ENCODE data around the gene MAS1. TPM values are rescaled to one million over a fixed set of nuclear protein-coding genes. Genes with fewer than 3 reads are reported as not detected.
"Not testable (repeated sequence)": the region's sequence is repeated elsewhere in the genome, so short reads cannot be mapped to it uniquely, and the experiment has no call there.

MAS1 gene
- under 1 TPM in 1 of 3 donors, not detected in 2; under 0.01 TPM for polyA plus RNA-seq

GRCh38 chr6:159890792-159891191 is at the start of gene MAS1:
TSS of gene MAS1 (plus strand) at chr6:159890988. CDS start at chr6:159906956, 15,968 bp downstream.
- 71 to 89% (median 84%) methylated on average over 7 of the region's 7 CpGs for WGBS, 3 donors
- no peak within 1 kb of the TSS for H3K27ac ChIP-seq (ENCODE audit: low read depth, low read length)

GRCh38 chr6:159842035-159842434 is 48.8 kb upstream of the MAS1 start:
- WGBS, 3 donors = 74 to 86% (median 85%) methylated on average over 4 of the region's 4 CpGs
- H3K27ac ChIP-seq (ENCODE audit: low read depth, low read length) = no peak overlapping the region

GRCh38 chr6:159844737-159845645 is 45.8 kb upstream of the MAS1 start:
- 81 to 88% (median 82%) methylated on average over 13 of the region's 13 CpGs for whole genome bisulfite sequencing, 3 donors
- H3K27ac ChIP-seq (ENCODE audit: low read depth, low read length) = no peak overlapping the region

DNA sequence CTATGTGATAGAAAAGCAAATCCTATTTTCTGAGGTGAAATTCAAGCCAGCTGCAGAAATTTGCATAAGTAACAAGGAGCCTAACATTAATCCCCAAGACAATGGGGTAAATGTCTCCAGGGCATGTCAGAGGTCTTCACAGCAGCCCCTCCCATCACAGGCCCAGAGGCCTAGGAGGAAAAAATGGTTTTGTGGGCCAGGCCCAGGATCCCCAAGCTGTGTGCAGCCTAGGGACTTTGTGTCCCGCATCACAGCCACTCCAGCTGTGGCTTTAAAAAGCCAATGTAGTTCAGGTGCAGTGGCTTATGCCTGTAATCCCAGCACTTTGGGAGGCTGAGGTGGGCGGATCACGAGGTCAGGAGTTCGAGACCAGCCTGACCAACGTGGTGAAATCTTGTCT is 42.2 kb upstream of the MAS1 start:
- H3K27ac ChIP-seq (ENCODE audit: low read depth, low read length) = not testable (repeated sequence)
- 87 to 92% (median 91%) methylated on average over 5 of the region's 5 CpGs for WGBS, 3 donors

- not testable (repeated sequence) for H3K27ac ChIP-seq (ENCODE audit: low read depth, low read length)
- WGBS, 3 donors = 96 to 100% (median 96%) methylated on average over 1 of the region's 1 CpG
These were observed 40.9 kb upstream of the MAS1 start for GRCh38 chr6:159849851-159850250.

GRCh38 chr6:159852877-159853276 is 37.9 kb upstream of the MAS1 start:
- no peak overlapping the region for H3K27ac ChIP-seq (ENCODE audit: low read depth, low read length)
- 21 to 53% (median 52%) methylated on average over 6 of the region's 6 CpGs for WGBS, 3 donors

- no peak overlapping the region for H3K27ac ChIP-seq (ENCODE audit: low read depth, low read length)
These were observed 37.0 kb upstream of the MAS1 start for GRCh38 chr6:159853754-159854153.

DNA sequence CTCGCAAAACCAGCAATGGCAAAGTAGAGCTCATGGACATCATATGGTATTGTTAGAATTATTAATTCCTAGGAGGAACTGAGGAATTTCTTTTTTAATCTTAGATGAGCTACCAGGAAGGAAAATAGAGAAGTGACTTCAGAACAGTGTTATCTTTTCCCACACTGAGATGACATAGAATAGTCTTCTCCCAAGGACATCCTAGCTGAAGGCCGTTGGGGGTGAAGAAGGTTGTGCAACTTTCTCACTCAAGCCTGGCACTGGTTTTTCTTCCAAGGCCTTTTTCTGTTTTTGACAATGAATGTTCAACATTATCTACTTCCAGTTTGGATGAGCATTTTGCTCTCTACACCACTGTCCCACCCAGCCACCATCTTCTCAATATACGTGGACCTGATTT is 35.8 kb upstream of the MAS1 start:
- no peak overlapping the region for H3K27ac ChIP-seq (ENCODE audit: low read depth, low read length)
- 78 to 82% (median 78%) methylated on average over 3 of the region's 3 CpGs for WGBS, 3 donors

DNA sequence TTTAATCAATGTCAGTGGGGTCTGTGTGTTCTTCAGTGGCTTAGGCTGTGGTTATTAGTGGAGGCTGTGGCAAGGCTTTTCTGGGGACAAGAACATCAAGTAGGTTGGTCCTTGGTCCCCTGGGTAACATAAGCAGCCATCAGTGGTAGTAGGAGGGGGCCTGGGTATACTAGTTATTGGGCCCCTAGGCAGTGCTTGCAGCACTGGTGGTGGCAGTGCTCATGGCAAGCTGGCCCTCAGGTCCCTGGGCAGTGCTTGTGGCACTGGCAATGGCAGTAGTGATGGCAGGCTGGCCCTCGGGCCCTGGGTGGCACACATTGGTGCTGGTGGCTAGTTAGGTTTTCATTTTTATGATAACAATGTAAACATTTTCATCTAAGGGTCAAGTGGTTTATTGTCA is 32.5 kb upstream of the MAS1 start:
- no peak overlapping the region for H3K27ac ChIP-seq (ENCODE audit: low read depth, low read length)
- 89 to 100% (median 100%) methylated on average over 1 of the region's 1 CpG for WGBS, 3 donors

- no peak overlapping the region for H3K27ac ChIP-seq (ENCODE audit: low read depth, low read length)
- 95 to 100% (median 97%) methylated on average over 1 of the region's 1 CpG for WGBS, 3 donors
These were observed 30.3 kb upstream of the MAS1 start for GRCh38 chr6:159860482-159860881.

DNA sequence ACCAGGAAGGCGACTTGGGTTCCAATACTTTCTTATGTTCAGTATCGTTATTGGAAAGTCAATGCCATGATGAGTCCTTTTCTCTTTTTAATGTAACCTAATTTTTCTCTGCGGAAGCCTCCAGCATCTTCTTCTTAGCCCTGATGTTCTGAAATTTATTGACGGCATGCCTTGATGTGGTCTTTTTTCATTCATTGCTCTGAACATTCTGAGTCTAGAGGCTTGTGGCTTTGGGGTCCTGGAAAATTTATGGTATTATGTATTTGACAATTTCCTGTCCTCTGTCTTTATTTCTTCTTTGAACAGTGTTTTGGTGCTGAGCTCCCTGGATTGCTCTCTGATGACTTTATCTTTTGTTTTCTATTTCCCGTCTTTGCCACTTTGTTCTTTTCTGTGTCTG is 28.7 kb upstream of the MAS1 start:
- no peak overlapping the region for H3K27ac ChIP-seq (ENCODE audit: low read depth, low read length)
- 74 to 80% (median 77%) methylated on average over 5 of the region's 5 CpGs for WGBS, 3 donors

GRCh38 chr6:159863341-159863740 is 27.4 kb upstream of the MAS1 start:
- H3K27ac ChIP-seq (ENCODE audit: low read depth, low read length) = not testable (repeated sequence)
- 17 to 25% (median 22%) methylated on average over 5 of the region's 5 CpGs for WGBS, 3 donors

DNA sequence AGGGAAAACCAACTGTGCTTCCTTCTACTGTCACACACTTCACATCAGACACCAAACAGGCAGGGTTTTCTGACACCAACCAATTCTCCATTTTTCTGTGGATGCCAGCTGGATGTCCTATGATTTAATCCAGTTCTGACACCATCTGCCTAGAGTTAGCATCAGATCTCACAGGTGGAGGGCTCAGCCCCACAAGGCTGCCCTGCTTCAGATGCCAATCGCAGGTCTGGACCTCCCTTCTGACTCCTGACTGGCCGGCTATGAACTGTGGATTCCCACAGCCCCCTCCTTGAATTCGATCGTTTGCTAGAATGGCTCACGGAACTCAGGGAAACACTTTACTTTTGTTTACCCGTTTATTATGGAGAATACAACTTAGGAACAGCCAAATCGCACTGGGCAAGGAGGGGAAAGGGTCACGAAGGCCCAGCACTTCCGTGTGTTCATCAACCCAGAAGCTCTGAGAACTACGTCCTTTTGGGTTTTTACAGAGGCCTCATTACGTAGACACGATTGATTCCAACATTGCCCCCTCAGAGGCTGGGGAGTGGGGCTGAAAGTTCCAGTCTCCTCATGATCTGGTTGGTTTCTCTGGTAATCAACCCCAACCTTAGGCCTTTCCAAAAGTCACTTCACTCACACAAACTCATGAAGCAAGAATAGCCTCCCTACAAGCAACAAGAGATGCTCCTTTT is 25.4 kb upstream of the MAS1 start:
- 88 to 92% (median 89%) methylated on average over 12 of the region's 12 CpGs for WGBS, 3 donors
- no peak overlapping the region for H3K27ac ChIP-seq (ENCODE audit: low read depth, low read length)

- 84 to 91% (median 89%) methylated on average over 26 to 28 of the region's 28 CpGs for WGBS, 3 donors
- no peak overlapping the region for H3K27ac ChIP-seq (ENCODE audit: low read depth, low read length)
These were observed 24.2 kb upstream of the MAS1 start for GRCh38 chr6:159866286-159867247.

GRCh38 chr6:159871241-159871640 is 19.5 kb upstream of the MAS1 start:
- 62 to 88% (median 80%) methylated on average over 1 of the region's 1 CpG for WGBS, 3 donors
- no peak overlapping the region for H3K27ac ChIP-seq (ENCODE audit: low read depth, low read length)

DNA sequence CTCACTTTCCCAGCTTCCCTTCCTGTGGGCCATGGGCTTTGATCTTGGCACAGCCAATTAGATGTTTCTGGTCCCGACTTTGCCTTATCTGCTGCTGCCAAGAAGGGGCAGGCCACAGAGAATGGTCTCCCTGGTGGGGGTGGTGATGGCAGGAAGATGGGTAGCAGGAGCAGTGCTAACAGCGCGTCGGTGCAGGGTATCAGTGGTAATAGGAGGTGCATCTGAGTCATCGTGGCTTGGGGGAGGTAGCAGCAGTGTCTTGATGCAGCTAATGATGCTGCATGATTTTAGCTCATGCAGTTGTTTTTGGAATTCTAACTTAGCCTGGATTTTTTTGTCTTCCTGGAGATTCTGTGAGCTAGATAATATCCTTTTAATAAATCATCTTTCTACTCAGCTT is 18.9 kb upstream of the MAS1 start:
- 70 to 89% (median 75%) methylated on average over 5 of the region's 5 CpGs for WGBS, 3 donors
- no peak overlapping the region for H3K27ac ChIP-seq (ENCODE audit: low read depth, low read length)

GRCh38 chr6:159874435-159874834 is 16.4 kb upstream of the MAS1 start:
- H3K27ac ChIP-seq (ENCODE audit: low read depth, low read length) = no peak overlapping the region
- WGBS, 3 donors = 36 to 63% (median 38%) methylated on average over 2 of the region's 2 CpGs

DNA sequence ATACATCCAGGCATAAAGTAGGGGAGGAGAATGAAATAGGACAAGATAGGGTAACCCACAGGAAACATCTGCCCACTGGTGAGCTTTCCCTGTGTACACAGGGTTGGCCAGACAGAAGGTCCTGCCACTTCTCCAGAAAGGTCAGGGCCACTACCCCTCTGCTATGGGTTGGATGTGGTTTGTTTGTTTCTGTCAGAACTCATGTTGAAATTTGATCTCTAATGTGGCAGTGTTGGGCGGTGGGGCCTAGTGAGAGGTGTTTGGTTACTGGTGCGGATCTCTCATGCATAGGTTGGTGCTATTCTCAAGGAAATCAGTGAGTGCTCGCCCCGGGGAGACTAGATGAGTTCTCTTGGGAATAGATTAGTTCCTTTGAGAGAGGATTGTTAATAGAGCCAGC is 15.6 kb upstream of the MAS1 start:
- WGBS, 3 donors = 67 to 82% (median 80%) methylated on average over 4 of the region's 4 CpGs
- H3K27ac ChIP-seq (ENCODE audit: low read depth, low read length) = no peak overlapping the region

GRCh38 chr6:159876242-159876641 is 14.5 kb upstream of the MAS1 start:
- H3K27ac ChIP-seq (ENCODE audit: low read depth, low read length) = no peak overlapping the region
- WGBS, 3 donors = 76 to 91% (median 87%) methylated on average over 3 of the region's 3 CpGs
